Activated CD4-positive, CD25-positive, alpha-beta regulatory T cell treated with anti-CD3 and anti-CD28 coated beads, Interleukin-2, amount 50 U/mL, for 16 hours (primary cell): Measurements from ENCODE around the gene GCFC2.
"Not testable (repeated sequence)": the region's sequence is repeated elsewhere in the genome, so short reads cannot be mapped to it uniquely, and the experiment has no call there.

ENCODE experiments used
- DNase-seq: peaks from one replicate; pipeline ENCODE4 v3.0.0-alpha.2; 2020; ENCODE audit warnings: low read depth, low spot score

The GCFC2 gene

DNA sequence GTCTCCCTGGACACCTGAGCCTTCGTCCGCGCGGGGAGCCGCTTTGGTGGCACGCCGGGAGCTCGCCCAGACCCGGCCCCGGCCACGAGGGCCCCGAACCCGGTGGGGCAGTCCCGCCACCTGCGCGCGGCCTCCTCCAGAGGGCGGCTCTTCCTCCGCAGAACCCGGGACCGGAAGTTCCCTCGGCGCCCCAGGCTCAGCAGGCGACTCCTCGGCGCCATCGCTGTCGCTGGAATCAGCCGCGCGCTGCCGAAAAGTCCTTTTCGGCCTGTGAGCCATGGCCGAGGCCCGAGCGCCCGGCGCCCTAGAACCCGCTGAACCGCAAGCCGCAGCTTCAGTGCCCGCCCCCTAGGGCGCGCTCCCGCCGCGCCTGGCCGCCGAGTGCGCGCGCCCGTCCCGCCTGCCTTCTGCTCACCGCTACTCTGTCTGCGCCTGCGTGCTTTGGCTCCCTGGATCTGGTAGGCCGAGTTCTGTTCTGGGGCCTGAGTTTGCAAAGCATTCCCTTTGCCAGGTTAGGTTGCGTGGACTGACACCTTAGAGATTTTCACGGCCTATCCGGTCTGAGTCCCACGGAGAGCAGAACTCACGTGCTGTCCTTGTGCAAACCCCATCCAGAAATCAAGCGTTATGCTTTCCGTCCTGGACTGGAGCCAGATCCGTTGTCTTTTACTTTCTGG is at the start of gene GCFC2:
GCFC2 (minus strand) TSS at position 339 of the 677 bp plus-strand sequence; CDS start at position 279, 60 bp downstream.
- peak; percentile 73 for DNase-seq

DNA sequence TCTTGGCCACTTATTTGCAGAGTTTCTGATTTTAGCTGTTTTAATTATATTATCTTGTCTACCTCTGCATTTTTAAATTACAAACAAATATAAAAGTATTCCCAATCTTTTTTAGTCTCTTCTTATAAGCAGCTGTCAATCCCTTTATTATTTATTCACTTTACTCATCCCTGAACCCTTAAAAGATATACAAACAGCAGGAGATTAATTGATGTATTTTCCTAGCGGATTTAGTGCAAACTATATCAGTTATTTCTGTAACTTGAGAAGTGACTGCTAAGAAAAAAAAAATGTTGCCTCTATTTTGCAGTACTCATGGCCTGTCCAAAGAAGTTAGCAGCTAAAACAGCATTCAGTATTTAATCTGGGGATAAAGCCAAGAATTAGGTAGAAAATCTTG is 42.1 kb upstream of the GCFC2 start:
- no peak for DNase-seq

DNA sequence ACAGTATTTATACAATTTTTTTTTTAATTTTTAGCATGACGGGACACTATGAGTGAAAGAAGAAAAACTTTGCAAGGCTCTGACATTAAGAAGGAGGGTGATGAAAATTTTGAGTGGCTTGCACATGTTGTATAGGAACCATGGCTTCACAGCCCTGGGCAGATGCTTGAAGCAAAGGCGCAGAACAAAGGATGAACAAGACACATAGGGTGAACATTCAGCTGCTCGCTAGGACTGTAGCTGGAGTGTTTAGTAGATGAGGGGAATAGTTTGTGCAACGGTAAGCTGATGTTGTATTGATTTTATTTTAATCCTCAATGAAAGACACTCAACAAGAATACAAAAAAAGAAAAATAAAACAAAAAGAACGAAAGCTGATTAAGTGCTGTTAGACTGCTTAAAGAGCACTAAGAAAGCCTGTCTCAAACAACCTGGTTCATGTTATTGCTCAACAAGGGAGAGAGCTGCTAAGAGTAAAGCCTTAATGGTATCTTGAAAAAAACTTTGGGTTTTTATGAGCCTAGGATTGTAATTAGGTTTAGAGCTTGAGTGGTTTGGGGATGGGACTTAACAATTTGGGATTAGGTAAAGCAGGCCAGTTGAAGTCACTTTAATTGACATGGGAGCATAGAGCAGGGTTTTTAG is 41.2 kb upstream of the GCFC2 start:
- DNase-seq: no peak

DNA sequence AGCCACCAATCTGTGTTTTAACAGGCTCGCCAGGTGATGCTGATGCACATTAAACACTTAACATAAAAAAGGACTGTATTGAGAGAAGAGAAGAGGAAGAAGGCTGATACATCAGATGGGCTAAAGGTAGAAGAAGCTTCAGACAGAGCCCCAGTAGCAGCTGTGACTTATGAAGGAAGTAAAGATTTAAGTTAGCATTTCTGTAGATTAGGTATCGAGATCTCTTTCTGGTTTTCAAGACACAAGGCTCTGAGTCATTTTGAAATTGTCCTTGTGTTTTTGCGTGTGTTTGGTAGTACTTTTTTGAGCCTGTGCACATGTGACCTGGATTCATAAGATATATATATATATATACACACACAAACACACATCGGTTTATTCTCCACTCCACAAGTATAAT is 40.6 kb upstream of the GCFC2 start:
- no peak for DNase-seq

DNA sequence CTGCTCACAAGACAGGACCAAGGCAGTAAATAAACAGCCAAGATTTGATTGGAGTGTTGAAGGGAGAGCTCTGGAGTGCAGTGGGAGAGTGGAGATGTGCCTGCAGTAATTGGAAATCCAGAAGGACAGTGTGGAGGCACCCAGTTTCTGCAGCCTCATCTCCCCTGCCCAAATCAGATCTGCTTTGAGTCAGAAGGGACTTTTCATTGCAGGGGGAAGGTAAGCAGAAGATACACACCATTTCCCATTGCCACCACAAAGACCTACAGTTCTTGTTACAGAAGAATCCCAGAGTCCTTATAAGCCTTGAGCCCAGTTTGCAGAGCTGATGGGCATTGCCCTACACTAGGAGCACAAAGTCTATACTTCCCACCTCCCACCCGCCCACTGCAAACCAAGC is 27.2 kb upstream of the GCFC2 start:
- no peak for DNase-seq

DNA sequence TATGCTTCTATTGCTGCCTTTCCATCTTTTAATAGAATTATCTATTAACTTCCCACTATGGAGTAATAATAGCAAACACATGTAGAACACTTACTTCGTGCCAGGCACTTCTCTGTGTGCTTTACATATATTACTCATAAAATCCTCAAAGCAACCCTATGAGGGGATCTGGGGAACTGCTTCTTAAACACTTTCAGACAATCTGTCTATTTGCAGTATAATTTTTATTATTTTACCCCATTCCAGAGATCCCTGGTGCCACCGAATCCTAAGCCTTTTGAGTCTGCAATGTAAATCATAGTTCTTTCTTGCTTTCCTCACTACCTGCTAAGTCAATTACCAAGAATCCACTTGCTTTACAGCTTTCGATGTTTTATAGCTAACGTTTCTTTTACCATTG is 25.6 kb upstream of the GCFC2 start:
- DNase-seq: no peak

DNA sequence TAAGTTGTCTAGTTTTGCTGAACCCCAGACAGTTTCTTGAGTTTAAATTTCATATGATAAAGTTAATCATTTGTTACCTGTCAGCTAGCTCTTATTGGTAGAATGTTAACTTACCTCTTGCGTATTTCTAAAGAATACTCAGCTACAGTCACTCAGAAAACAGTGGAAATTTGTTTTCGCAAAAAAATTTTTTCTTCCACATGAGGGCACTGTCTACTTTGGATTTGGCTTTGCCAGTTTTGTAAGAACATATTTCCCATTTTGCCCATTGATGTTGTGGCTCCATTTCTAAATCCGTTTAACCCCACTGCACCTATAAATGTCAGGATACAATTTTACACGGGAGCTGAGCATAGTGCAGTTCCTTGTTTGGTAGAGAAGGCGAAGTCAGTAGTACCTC is 19.1 kb upstream of the GCFC2 start:
- DNase-seq: no peak

DNA sequence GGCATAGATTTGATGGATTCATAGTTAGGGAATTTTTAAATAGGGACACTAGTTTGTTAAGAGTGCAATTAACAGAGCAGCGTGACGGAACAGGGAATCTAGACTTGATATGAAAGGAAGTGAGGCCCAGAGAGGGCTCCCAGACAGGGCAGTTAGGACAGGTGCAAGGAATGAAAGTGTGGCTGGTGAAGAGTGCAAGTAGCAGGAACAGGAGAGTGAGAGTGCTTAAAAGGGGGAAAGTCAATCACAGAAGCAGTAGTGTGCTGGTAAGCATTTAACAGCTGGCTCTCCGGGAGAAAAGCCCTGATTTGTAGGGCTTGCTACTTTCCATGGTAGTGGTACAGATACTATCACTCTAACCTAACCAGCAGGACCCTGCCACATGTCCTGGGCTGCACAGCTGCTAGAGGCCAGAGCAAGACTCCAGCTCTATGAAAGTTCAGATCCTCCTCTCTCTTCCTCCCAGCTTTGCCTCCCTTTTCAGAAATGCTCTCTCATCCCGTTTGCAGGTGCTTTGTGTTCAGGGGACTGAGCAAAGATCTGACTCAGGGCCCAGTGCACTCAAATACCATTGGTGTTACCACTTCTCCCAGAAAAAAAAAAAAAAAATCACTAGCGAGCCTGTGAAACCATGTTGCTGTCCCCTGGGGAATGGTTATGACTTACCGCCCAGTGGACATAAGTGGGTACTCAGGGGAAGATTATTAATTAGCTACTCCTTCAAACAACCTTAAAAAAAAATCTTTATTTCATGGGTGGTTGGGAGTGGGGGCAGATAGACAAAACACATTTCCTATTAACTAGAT is 18.1 kb upstream of the GCFC2 start:
- DNase-seq: no peak

DNA sequence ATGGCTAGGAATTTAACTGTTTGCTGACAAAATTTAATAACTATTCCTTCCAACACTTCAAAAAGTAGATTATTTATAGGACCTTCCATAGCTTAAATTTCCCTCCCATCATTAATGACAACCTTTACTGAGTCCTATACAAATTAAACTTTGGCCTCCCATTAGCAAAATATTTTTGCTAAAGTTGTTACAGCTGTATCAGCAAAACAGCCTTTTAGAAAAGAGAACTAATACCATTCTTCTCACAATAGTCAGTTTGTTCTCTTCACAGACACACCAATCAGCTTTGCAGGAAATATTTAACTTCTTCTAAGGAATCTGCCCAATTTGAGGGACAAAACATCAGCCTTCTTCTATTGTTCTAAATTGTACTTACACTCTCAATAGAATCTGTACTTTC is 12.0 kb upstream of the GCFC2 start:
- DNase-seq: no peak

DNA sequence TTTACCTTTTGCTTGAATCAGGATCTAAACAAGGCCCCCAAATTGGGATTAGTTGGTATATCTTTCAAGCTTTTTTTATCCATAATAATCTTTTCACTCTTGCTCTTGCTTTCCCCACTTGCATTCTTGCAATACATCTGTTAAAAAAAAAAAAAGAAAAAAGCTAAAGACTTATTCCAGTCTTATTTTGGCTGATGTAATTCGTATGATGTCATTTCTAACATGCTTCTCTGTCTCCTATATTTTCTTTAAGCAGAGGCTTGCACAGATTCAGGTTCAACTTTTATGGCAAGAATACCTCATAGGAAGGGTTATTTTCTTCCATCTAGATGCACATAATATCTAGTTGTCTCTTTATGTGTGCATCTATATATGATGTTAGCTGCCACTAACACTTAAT is 9.8 kb upstream of the GCFC2 start:
- DNase-seq: no peak

DNA sequence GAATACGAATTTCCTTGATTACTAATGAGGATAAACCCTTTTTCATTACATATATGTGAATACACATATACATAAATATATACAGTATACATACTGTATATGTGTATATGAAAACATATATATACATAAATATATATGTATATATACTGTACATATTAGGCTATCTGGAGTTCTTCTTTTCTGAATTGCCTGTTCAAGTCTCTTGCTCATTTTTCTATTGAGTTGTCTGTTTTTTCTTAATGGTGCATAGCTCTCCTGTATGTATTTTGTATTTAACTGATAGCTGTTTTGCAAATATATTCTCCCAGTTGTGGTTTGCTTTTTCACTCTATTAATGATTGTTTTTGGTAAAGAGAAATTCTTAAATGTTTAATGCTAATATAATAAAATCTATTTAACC is 8.9 kb upstream of the GCFC2 start:
- DNase-seq: no peak

DNA sequence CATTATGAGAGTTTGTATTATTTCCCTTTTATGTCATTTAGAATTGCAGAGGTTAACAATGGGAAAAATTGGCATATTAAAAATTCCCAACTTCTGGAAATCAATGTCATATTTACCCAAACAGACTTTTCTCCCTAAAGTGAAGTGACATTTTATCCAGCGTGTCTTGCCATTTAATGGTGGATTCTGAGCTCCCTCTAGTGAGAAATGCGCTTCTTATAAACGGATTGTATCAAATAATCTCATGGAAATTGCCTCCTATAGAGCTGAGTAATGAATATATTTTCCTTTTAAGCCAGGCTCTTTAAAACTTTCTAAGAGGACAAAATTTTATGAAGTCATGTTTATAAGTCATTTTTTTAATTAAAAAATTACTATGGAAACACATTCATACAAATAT is 5.7 kb upstream of the GCFC2 start:
- DNase-seq: no peak

DNA sequence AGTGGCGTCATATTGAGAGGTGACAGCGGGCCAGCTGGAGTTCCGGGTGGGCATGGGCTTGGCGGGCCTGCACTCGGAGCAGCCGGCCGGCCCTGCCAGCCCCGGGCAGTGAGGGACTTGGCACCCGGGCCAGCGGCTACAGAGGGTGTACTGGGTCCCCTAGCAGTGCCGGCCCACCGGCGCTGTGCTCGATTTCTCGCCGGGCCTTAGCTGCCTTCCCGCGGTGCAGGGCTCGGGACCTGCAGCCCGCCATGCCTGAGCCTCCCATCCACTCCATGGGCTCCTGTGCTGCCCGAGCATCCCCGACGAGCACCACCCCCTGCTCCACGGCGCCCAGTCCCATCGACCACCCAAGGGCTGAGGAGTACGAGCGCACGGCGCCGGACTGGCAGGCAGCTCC is 875 bp upstream of the GCFC2 start:
- DNase-seq: not testable (repeated sequence)

DNA sequence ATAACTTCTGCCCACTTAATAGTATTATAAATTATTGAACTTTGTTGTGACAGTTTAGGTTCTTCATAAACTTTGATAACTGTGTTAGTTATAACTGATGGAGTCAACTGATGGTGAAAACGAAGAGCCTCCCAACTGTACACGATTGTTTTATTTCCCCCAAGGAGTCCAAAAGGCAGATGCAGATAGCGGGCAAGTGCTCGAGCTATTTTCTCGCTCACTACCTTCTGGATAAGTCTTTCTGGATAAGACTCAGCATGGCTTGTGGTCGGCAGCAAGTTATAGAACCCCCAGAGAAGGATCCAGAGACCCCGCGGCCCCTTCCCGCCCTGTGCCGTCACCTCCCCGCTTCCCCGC is 517 bp downstream of the GCFC2 start:
- no peak for DNase-seq

DNA sequence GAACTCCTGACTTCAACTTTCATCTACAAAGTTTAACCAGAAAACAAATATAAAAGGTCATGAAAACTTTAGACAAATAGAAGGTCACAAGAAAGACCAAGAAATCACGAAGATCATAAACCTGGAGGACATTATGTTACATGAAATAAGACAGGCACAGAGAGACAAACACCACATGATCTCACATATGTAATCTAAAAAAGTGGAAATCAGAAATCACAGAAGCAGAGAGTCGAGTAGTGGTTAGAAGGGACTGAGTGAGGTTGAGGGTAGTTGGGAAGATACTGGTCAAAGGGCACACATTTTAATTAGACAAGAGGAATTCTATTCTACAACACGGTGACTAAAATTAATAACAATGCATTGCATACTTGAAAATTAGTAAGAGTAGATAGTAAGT is 1.4 kb downstream of the GCFC2 start:
- DNase-seq: no peak

DNA sequence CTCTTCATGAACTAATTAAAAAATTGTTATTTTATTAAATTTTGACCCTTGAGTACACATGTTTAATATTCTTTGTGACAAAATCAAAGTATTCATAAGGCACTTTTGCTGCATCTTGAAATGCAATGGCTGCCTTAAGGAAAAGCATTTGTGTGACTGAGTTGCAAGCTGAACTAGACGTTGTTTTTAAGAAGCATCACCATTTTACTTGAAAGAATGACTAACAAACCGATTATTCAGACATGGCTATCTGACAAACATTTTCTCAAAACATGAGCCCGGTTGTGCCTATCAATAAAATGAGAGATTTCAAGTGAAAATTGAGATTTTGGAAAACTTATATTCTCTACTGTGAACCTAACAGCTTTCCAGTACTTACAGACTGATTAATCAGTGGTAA is 2.8 kb downstream of the GCFC2 start:
- no peak for DNase-seq

DNA sequence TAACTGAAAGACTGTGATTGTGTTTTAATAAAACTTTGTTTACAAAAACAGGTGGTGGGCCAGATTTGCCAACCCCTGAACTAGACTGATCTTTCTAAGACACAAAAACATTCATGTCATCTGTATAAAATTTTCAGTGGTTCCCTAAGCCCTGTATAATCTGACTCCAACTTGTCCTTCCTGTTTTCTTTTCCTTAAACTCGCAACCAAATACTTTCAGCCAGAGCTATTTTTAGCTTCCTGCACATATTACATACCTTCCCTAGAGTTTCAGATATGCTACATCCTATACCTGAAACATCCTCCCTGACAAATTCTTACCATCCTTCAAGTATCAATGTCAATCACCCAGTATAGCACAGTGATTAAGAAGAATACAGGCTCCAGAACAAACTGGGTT is 4.8 kb downstream of the GCFC2 start:
- DNase-seq: no peak

DNA sequence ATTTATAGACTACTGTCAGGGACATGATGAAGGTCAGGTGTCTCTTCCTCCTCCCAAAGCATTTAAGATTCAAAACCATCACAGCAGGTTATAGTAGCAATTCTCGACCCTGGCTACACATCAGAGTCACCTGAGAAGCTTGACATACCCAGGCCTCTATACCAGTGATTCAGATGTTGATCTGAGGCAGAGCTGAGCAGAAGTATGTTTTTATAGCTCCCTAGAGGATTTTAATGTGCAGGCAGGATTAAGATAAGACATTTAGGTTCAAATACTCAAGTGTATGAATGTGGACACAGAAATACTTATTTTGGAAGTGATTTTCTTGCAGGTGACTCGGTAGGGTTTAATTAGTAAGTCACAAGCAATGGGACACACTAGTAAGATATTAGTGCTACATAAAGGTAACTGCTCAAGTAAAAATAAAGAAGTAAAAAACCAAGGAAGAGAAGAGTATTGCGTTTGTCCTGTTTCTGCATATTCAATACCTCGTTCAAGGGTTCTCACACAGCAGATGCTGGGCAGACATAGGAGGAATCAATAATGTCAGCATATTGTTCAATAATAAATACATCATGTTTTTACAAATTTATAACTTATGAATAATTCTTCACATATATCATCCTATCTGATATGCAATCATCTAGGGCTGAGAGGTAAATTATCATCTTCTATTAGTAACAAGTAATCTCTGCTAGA is 7.0 kb downstream of the GCFC2 start:
- no peak for DNase-seq

DNA sequence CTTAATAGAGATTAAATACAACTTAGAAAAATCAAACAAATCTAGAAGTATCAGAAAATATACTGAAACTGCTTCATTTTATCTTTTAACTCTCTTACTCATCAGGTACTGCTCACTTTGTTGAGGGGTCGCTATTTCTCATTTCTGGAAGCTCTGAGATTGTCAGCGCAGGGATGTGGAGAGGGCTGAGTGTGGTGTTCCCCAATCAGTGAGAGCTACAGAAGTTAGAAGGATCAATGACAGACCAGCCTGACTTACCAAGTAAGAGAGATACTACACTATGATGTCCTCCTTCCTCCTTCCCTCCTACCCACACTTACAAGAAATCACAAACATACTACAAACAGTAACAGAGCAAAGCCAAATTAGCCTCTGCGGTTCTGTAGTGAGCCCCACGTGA is 8.1 kb downstream of the GCFC2 start:
- DNase-seq: no peak

DNA sequence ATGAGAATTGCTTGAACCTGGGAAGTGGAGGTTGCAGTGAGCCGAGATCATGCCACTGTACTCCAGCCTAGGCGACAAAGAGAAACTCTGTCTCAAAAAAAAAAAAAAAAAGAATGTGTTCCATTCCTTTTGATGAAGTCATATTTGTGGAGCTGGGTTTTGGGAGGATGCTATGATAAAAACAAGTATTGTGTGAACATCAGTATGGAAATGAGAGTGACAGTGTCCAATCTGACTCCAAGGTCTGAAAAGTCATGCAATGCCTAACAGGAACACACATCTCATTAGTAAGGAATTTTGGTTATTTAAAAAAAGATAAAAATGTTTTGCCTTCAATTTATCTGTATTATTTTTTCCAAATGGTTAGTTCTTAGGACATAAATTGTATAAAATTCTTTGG is 11.8 kb downstream of the GCFC2 start:
- DNase-seq: no peak

DNA sequence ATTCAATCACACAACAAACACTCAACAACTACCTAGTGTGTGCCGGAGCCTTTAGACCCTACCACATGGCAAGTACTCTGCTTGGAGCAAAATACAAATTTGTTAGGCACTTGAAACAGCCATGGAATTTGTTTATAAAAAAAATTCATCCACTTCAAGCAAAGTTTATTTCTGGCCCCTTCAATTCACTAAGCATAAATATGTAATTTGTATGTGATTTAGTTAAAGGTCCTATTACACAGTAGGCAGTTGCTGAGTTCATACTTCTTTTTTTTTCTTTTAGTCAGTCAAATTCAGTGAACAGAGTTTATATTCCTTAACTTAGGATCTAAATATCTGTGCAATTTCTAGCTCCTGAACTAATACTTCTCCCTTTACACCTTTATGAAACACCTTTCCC is 22.5 kb downstream of the GCFC2 start:
- DNase-seq: no peak

DNA sequence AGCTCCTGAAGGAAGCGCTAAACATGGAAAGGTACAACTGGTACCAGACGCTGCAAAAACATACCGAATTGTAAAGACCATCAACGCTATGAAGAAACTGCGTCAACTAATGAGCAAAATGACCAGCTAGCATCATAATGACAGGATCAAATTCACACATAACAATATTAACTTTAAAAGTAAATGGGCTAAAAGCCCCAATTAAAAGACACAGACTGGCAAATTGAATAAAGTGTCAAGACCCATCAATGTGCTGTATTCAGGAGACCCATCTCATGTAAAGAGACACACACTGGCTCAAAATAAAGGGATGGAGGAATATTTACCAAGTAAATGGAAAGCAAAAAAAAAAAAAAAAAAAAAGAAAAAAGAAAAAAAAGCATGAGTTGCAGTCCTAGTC is 27.3 kb downstream of the GCFC2 start:
- not testable (repeated sequence) for DNase-seq
